HCT116 (cell line): Measurements from ENCODE around the gene GNB1L. TPM values are rescaled to one million over a fixed set of nuclear protein-coding genes. Genes with fewer than 3 reads are reported as not detected.

Experiments
- ATAC-seq: fragments of 200-7000 bp; cut with Tn5 transposase; 2 replicates; pipeline ENCODE4 v1.9.1; 2020; ENCODE audit warnings: mild to moderate bottlenecking, moderate library complexity
- BruUV-seq: library from RNA; stranded (reverse); fragments of 400-500 nt; replicated peaks from 2 replicates; lab custom pipeline; 2021; lab: Mats Ljungman, UMichigan
- CTCF ChIA-PET: fragments of 300-600 bp; sonication (Branson Sonifier 250); formaldehyde crosslinking; loops from one replicate; lab custom pipeline; 2021; ENCODE audit warnings: antibody characterized with exemption; lab: Charles Lee
- POLR2A ChIA-PET: fragments of 300-600, 350-600 bp; sonication (Branson Sonifier 250); formaldehyde crosslinking; loops from one replicate; lab custom pipeline; 2021; ENCODE audit warnings: antibody characterized with exemption; lab: Charles Lee
- RAD21 ChIA-PET, 2 experiments: fragments of 300-600 bp; sonication (Branson Sonifier 250); formaldehyde crosslinking; loops; one replicate each; lab custom pipeline; 2023; ENCODE audit warnings: low total read pairs in 2 of 2; ENCODE audit not compliant: uncharacterized antibody in 2 of 2, unreplicated experiment in 2 of 2, low non-redundant PET in 1 of 2; lab: Charles Lee
- DNase-seq: peaks from one replicate; pipeline ENCODE4 v3.0.0-alpha.2; 2010; ENCODE audit warnings: low read depth, low spot score
- H2AFZ ChIP-seq: fragments of 200-600 bp; shearing (Covaris generic), sonication (generic); 2 replicates; pipeline ENCODE4 v1.6.1; 2017; ENCODE audit warnings: low read depth, mixed run types, mixed read lengths, antibody characterized with exemption, low read length; ENCODE audit not compliant: poor library complexity, severe bottlenecking
- H3K27ac ChIP-seq: 2 replicates; pipeline ENCODE4 v1.5.1; 2012; ENCODE audit warnings: low read depth, low read length
- H3K27me3 ChIP-seq: fragments of 200-600 bp; sonication (generic); 2 replicates; pipeline ENCODE4 v1.6.1; 2016; ENCODE audit warnings: mixed run types, low read length, mixed read lengths; ENCODE audit not compliant: insufficient read depth
- H3K36me3 ChIP-seq, 2 experiments: fragments of 200-500 bp in 1 of 2; fragments of 200-600 bp in 1 of 2; sonication (Bioruptor generic) in 1 of 2; sonication (generic) in 1 of 2; 2 replicates each; pipeline versions ENCODE4 v1.5.1 to v1.6.1; 2014 to 2016; ENCODE audit warnings: low read length in 2 of 2, inconsistent platforms in 1 of 2, mixed read lengths in 1 of 2, mixed run types in 1 of 2; ENCODE audit not compliant: insufficient read depth in 2 of 2, control insufficient read depth in 1 of 2
- H3K4me1 ChIP-seq, 2 experiments: fragments of 200-600 bp in 1 of 2; sonication (generic) in 1 of 2; 2 replicates each; pipeline versions ENCODE4 v1.5.1 to v1.6.1; 2012 to 2017; ENCODE audit warnings: low read length in 2 of 2, inconsistent platforms in 1 of 2, mild to moderate bottlenecking in 1 of 2, mixed read lengths in 1 of 2, mixed run types in 1 of 2, moderate library complexity in 1 of 2; ENCODE audit not compliant: insufficient read depth in 2 of 2, control insufficient read depth in 1 of 2
- H3K4me2 ChIP-seq: fragments of 200-600 bp; sonication (generic); 2 replicates; pipeline ENCODE4 v1.6.1; 2017; ENCODE audit warnings: mixed run types, low read length, mixed read lengths
- H3K4me3 ChIP-seq, 2 experiments: fragments of 200-600 bp in 1 of 2; sonication (generic) in 1 of 2; replicated peaks in 1 of 2; 2 replicates each; pipeline ENCODE4 v1.5.1; 2011 to 2016; ENCODE audit warnings: low read length in 2 of 2, control low read depth in 1 of 2, low read depth in 1 of 2, mild to moderate bottlenecking in 1 of 2, mixed read lengths in 1 of 2, mixed run types in 1 of 2
- H3K79me2 ChIP-seq: fragments of 200-600 bp; sonication (generic); 2 replicates; pipeline ENCODE4 v1.6.1; 2017; ENCODE audit warnings: mild to moderate bottlenecking, mixed run types, low read length, moderate library complexity, mixed read lengths; ENCODE audit not compliant: insufficient read depth
- H3K9ac ChIP-seq: fragments of 200-600 bp; sonication (generic); 2 replicates; pipeline ENCODE4 v1.6.1; 2016; ENCODE audit warnings: low read length, mixed read lengths
- H3K9me2 ChIP-seq: fragments of 200-600 bp; sonication (generic), shearing (Covaris generic); 2 replicates; pipeline ENCODE4 v1.6.1; 2017; ENCODE audit warnings: mixed run types, mild to moderate bottlenecking, moderate library complexity; ENCODE audit not compliant: insufficient read depth
- H3K9me3 ChIP-seq, 2 experiments: fragments of 200-500 bp in 1 of 2; fragments of 200-600 bp in 1 of 2; sonication (Bioruptor generic) in 1 of 2; sonication (generic) in 1 of 2; 2 replicates each; pipeline ENCODE4 v1.6.1; 2014 to 2017; ENCODE audit warnings: low read length in 2 of 2, mixed read lengths in 2 of 2, inconsistent platforms in 1 of 2, low read depth in 1 of 2, mild to moderate bottlenecking in 1 of 2, mixed run types in 1 of 2, moderate library complexity in 1 of 2; ENCODE audit not compliant: control insufficient read depth in 1 of 2, insufficient read depth in 1 of 2
- H4K20me1 ChIP-seq: fragments of 200-600 bp; sonication (generic), shearing (Covaris generic); 2 replicates; pipeline ENCODE4 v1.6.1; 2017; ENCODE audit warnings: mixed run types, mild to moderate bottlenecking, moderate library complexity; ENCODE audit not compliant: insufficient read depth
- ATF3 ChIP-seq: IDR thresholded peaks from 2 replicates; pipeline ENCODE4 v1.6.1; 2012
- CBX3 ChIP-seq: IDR thresholded peaks from 2 replicates; pipeline ENCODE4 v1.6.1; 2012; ENCODE audit warnings: low read depth
- CEBPB ChIP-seq: IDR thresholded peaks from 2 replicates; pipeline ENCODE4 v1.6.1; 2012; ENCODE audit warnings: low read depth
- JUND ChIP-seq: IDR thresholded peaks from 2 replicates; pipeline ENCODE4 v1.6.1; 2012
- POLR2A ChIP-seq: IDR thresholded peaks from 2 replicates; pipeline ENCODE4 v1.7.0; 2011; ENCODE audit warnings: borderline replicate concordance; ENCODE audit not compliant: insufficient read depth, insufficient read length; ENCODE audit errors: extremely low read depth
- POLR2AphosphoS5 ChIP-seq: IDR thresholded peaks from 2 replicates; pipeline ENCODE4 v1.6.1; 2011; ENCODE audit warnings: mild to moderate bottlenecking, low read depth, low read length, moderate library complexity
- RAD21 ChIP-seq: IDR thresholded peaks from 2 replicates; pipeline ENCODE4 v1.6.1; 2012; ENCODE audit warnings: low read depth, mild to moderate bottlenecking
- REST ChIP-seq: IDR thresholded peaks from 2 replicates; pipeline ENCODE4 v1.6.1; 2012; ENCODE audit warnings: low read depth
- SP1 ChIP-seq: IDR thresholded peaks from 2 replicates; pipeline ENCODE4 v1.6.1; 2012; ENCODE audit warnings: low read depth
- ZBTB33 ChIP-seq: IDR thresholded peaks from 2 replicates; pipeline ENCODE4 v1.6.1; 2011; ENCODE audit warnings: mild to moderate bottlenecking, low read length, moderate library complexity; ENCODE audit not compliant: insufficient replicate concordance; ENCODE audit errors: extremely low read depth
- ZNF274 ChIP-seq: fragments of 200-500 bp; sonication (Bioruptor generic); IDR thresholded peaks from 2 replicates; pipeline ENCODE4 v1.6.1; 2014; ENCODE audit warnings: mild to moderate bottlenecking, low read depth, low read length, inconsistent platforms
- intact Hi-C: fragments of 100-400 bp; cut with micrococcal nuclease; formaldehyde crosslinking; loops from 2 replicates; pipeline ENCODE4 v1.10.0; 2022
- total RNA-seq: library from RNA; stranded (reverse); gene quantifications from one replicate; pipeline ENCODE4 v1.2.1, GENCODE V29; 2021; ENCODE audit not compliant: unreplicated experiment

The GNB1L gene
- total RNA-seq, 1 experiment from 2014 or later, result 12.1 TPM

GRCh38 chr22:19734163-19734562 is 120.5 kb downstream of the GNB1L start:
- H3K9me3 ChIP-seq, result no peaks in the 10 kb centered on the region

More at GRCh38 chr22:19734163-19734562, 120.5 kb downstream of the GNB1L start:
- Histone ChIP-seq H3K27me3 (no peaks in the 10 kb centered on the region), H3K9me2 (no peaks in the 10 kb centered on the region), H4K20me1 (no peaks in the 10 kb centered on the region), H3K79me2 (no peaks in the 10 kb centered on the region), H3K4me3 (no peak overlapping the region), H3K9ac (no peak overlapping the region), H3K27ac (no peak overlapping the region), H3K4me1 (peaks cover 0 to 12% of the 10 kb centered on the region in 2 experiments; a peak in 2 of 4 replicates), H3K4me2 (no peak overlapping the region), H2AFZ (no peak overlapping the region), H3K36me3 (no peaks in the 10 kb centered on the region)
- DNase-seq (no peak), ATAC-seq (no peak)
- intact Hi-C loops, result no loop called here
- ChIA-PET POLR2A (no interaction called here), RAD21 (no interaction called here), CTCF (interaction anchor here (0.6 kb wide), 1 partner anchor 22 kb away, joined by 6 read pairs; no protein-coding TSS in a partner anchor)
- no TSS peak for BruUV-seq
- TF ChIP-seq ZBTB33 (no peak), REST (no peak), JUND (no peak), POLR2A (no peak), CEBPB (no peak), POLR2AphosphoS5 (no peak), CBX3 (no peak), RAD21 (no peak), ATF3 (no peak), SP1 (no peak), ZNF274 (no peak)
